Lung microvascular endothelial cell (primary cell): ENCODE data around the gene DNAJB12. TPM values are rescaled to one million over a fixed set of nuclear protein-coding genes. Genes with fewer than 3 reads are reported as not detected.
"Not testable (repeated sequence)": the region's sequence is repeated elsewhere in the genome, so short reads cannot be mapped to it uniquely, and the experiment has no call there.

Experiments
- DNase-seq, 2 donors: peaks; one replicate each; pipeline versions ENCODE4 v3.0.0 to v3.0.0-alpha.2; 2010; ENCODE audit warnings: low read depth in 2 of 2
- total RNA-seq: library from RNA; depleted of rRNA; stranded (reverse); fragments of >200 nt; gene quantifications from 2 replicates; pipeline ENCODE4 v1.2.1, GENCODE V29; 2014

The DNAJB12 gene
- 16.8 and 21.6 TPM in 2 replicates for total RNA-seq

- peak; percentile 95 to 96 for DNase-seq
Measured at GRCh38 chr10:72354356-72355213, at the start of gene DNAJB12. Gene DNAJB12 (minus strand): TSS chr10:72354919. CDS start chr10:72354897, 22 bp downstream.

- not testable (repeated sequence) for DNase-seq
Measured at GRCh38 chr10:72395581-72395980, 40.9 kb upstream of the DNAJB12 start.

GRCh38 chr10:72392571-72392970 is 37.9 kb upstream of the DNAJB12 start:
- no peak for DNase-seq

- no peak for DNase-seq
Measured at GRCh38 chr10:72390764-72391163, 36.0 kb upstream of the DNAJB12 start.

- DNase-seq = no peak
Measured at GRCh38 chr10:72389716-72390115, 35.0 kb upstream of the DNAJB12 start.

- no peak for DNase-seq
Measured at GRCh38 chr10:72389014-72389413, 34.3 kb upstream of the DNAJB12 start.

GRCh38 chr10:72388062-72388461 is 33.3 kb upstream of the DNAJB12 start:
- no peak for DNase-seq

- DNase-seq = no peak
Measured at GRCh38 chr10:72386916-72387586, 32.3 kb upstream of the DNAJB12 start.

- DNase-seq = no peak
Measured at GRCh38 chr10:72385724-72386123, 31.0 kb upstream of the DNAJB12 start.

- not testable (repeated sequence) for DNase-seq
Measured at GRCh38 chr10:72384982-72385381, 30.3 kb upstream of the DNAJB12 start.

- peak in 1 of 2 donors; percentile 43 for DNase-seq
Measured at GRCh38 chr10:72379776-72380175, 25.1 kb upstream of the DNAJB12 start.

- DNase-seq = no peak
Measured at GRCh38 chr10:72379062-72379461, 24.3 kb upstream of the DNAJB12 start.

GRCh38 chr10:72375585-72375984 is 20.9 kb upstream of the DNAJB12 start:
- DNase-seq = peak in 1 of 2 donors; percentile 31

- no peak for DNase-seq
Measured at GRCh38 chr10:72375173-72375572, 20.5 kb upstream of the DNAJB12 start.

- no peak for DNase-seq
Measured at GRCh38 chr10:72370201-72370722, 15.5 kb upstream of the DNAJB12 start.

- DNase-seq = peak in 1 of 2 donors; percentile 27
Measured at GRCh38 chr10:72367301-72367960, 12.7 kb upstream of the DNAJB12 start.

- no peak for DNase-seq
Measured at GRCh38 chr10:72365106-72365895, 10.6 kb upstream of the DNAJB12 start.

- DNase-seq = peak; percentile 80 to 93
Measured at GRCh38 chr10:72364239-72364777, 9.6 kb upstream of the DNAJB12 start.

GRCh38 chr10:72356987-72357386 is 2.3 kb upstream of the DNAJB12 start:
- no peak for DNase-seq

- DNase-seq = no peak
Measured at GRCh38 chr10:72356115-72356514, 1.4 kb upstream of the DNAJB12 start.

GRCh38 chr10:72355214-72355555 is 466 bp upstream of the DNAJB12 start:
- DNase-seq = no peak
